Stimulated activated CD8-positive, alpha-beta memory T cell treated with anti-CD3 and anti-CD28 coated beads, Interleukin-12 subunit alpha, Interleukin-12 subunit beta, amount 100 ng/mL, for 4 hours (primary cell): Measurements from ENCODE around the gene MPZ.
A peak's percentile ranks its signal among the peaks of the same experiment; 100 is the strongest.
"Not testable (repeated sequence)": the region's sequence is repeated elsewhere in the genome, so short reads cannot be mapped to it uniquely, and the experiment has no call there.

Source experiments
- DNase-seq: peaks from one replicate; pipeline ENCODE4 v3.0.0-alpha.2; 2020; ENCODE audit warnings: low read depth

The MPZ gene

DNA sequence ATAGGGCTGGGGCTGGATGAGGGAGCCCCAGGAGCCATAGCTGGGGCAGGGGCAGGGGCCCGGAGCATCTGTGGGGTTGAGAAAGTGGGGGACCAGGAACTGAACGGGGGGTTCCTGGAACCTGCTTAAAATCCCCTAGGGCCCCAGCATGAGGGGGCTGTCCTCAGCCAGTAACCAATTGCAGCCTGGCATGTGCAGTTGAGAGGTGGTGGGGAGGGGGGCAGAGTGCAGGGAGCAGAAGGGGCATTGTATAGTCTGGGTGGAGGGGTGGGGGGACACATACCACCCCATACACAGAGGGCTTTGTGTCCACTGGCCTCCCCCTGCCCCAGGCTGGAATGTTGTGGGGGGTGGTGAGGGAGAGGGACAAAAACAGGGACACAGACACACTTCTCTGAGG lies at the start of gene MPZ:
TSS of gene MPZ (minus strand) at position 101 of the 400 bp plus-strand sequence. CDS start at position 38, 63 bp downstream.
- no peak for DNase-seq

DNA sequence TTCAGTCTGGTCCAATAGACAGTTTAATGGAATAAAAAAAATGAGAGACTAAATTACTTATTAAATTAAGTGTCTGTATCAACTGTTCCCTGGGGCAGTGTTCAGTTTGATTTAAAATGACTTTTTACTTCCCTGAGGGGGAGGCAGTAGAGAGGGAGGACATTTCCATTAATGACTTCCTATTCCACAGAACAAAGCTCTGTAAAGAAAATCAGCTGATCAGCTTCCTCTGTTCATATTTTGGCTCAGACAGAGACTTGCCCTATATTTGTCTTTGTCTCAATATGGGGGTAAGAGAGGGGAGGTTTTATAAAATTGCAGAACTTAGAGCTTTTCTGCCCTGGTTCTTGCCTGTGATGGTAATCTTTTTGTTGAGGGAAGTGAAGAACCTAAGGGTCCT lies 49.5 kb upstream of the MPZ start:
- no peak for DNase-seq

DNA sequence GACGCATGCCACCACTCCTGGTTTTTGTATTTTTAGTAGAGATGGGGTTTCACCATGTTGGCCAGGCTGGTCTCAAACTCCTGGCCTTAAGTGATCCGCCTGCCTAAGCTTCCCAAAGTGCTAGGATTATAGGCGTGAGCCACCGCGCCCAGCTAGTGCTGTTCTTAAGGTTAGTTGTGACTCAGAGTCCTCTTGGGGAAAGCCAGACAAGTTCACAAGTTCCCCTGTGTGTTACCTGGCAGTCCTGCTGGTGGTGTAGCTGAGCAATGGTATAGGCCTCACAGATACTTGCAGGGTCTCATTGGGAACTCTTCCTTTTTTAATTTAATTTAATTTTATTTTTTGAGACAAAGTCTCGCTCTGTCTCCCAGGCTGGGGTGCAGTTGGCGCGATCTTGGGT lies 47.3 kb upstream of the MPZ start:
- DNase-seq = no peak

DNA sequence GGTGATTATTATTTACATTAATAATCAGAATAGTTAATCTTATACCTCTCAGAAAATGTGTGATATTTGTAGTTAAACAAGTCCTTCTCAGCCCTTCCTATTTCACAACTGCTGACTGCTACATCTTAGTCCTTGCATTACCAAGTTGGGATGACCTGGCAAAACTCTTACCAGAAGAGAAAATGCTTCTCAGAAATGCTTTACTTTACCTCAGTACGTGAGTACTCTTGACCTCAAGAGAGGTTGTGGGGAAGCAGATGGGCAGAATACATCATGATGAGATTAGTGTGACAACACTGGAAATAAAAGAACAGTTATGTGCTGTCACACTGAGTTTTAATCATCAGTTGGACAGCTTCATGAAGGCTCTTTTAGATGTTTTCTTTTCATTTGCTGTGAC lies 41.7 kb upstream of the MPZ start:
- no peak for DNase-seq

DNA sequence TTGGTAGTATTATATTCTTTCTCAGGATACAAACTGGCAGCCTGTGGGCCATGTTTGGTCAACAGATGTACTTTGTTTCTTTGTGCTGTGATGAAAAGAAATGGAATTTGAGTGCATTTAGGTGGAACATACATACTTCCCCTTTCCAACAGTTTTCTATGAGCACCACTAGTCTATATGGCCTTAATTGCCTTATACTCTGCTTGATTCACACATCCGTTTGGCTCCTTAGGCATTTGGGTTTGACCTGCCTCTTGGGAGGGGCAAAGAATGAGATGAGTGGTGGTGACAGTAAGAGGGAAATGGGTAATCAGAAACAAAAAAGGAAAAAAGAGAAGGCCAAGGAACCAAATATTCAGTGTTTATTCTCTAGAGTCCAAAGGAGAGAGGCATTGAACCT lies 40.9 kb upstream of the MPZ start:
- no peak for DNase-seq

DNA sequence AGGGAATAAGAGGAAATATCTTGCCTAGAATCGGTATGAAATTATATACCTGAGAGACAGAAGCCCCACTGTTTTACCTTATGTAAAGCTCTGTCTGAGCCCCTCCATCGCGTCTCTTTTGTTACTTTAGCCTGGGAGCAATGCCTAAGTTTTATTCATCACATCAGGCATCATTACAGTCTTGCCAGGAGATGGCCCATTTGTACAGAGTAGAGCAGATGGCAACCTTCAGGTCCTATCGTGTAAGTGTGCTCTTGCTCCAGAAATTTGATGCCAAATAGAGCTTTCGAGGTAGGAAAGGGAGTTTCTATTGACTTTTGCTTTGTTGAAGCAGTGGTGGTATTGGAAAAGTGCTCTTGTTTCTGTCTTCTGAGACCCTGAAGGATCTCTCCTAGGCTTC lies 33.1 kb upstream of the MPZ start:
- DNase-seq = no peak

DNA sequence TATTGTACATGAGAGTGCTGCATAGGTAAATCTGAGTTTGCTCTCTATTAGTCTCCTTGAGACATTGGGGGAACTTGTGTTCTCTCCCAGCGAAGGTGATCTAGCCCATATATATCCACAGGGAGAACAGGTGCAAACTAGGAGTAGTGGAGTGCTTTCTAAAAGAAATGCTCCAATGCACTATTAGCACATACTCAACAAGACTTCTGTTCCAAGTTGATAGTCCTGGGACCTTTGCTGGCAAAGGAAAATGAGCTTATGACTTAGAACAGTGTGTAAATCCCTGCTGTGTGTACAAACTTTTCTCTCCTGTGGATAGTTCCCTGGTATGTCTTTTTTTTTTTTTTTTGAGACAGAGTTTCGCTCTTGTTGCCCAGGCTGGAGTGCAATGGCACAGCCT lies 32.4 kb upstream of the MPZ start:
- no peak for DNase-seq

DNA sequence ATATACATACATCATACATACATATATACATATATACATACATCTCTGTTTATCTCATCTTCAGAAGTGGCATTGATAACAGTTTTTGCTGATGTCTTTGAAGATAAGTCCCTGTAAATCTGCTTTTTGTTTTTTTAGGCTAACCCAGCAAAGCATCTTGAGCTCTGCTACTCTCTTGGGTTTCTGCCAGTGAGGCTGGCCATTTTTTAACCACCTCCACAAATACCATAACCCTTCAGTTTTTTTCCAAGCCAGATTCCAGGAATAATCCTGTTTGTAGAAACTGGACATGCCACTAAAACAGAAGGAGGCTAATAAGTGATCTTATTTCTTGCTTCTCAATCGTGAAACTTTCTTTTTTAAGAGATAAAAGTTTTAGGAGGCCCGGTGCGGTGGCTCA lies 26.0 kb upstream of the MPZ start:
- DNase-seq = no peak

DNA sequence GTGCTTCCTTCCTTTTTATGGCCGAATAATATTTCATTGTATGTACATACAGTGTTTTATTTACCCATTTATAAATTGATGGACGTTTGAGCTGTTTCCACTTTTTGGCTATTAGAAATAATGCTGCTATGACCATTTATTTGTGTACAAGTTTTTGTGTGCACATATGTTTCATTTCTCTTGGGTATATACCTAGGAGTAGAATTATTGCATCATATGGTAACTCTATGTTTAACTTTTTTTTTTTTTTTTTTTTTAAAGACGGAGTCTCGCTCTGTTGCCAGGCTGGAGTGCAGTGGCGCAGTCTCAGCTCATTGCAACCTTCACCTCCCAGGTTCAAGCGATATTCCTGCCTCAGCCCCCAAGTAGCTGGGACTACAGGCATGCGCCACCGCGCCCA lies 23.4 kb upstream of the MPZ start:
- DNase-seq = no peak

DNA sequence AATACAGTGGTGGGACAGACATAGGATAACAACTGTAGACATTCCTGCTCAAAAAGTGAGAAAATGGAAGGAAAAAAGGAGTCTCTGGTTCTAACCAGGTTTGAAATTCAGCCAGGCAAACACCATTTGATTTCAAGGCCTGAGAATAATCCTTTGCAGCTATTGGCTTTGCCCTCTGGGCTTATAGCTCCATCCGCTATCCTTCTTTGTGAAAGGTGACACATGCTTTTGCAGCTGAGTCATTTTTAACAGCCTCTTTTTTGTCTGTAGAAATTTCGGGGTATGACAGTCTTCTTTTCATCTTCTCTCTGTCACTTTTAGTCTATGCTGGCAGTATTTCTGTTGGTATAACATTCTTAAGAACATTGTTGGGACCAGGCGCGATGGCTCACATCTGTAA lies 20.6 kb upstream of the MPZ start:
- DNase-seq = no peak

DNA sequence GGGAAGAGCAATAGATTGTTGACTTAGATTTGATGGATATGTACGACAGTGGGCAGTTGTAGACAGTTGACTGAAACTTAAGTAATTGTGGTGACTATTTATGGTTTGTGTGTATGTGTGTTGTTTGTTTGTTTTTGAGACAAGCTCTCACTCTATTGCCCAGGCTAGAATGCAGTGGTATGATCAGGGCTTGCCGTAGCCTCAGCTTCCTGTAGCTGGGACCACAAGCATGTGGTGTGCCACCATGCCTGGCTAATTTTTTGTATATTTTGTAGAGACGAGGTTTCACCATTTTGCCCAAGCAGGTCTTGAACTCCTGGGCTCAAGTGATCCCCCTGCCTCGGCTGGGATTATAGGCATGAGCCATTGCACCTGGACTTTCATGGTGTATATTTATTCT lies 14.3 kb upstream of the MPZ start:
- DNase-seq = no peak

DNA sequence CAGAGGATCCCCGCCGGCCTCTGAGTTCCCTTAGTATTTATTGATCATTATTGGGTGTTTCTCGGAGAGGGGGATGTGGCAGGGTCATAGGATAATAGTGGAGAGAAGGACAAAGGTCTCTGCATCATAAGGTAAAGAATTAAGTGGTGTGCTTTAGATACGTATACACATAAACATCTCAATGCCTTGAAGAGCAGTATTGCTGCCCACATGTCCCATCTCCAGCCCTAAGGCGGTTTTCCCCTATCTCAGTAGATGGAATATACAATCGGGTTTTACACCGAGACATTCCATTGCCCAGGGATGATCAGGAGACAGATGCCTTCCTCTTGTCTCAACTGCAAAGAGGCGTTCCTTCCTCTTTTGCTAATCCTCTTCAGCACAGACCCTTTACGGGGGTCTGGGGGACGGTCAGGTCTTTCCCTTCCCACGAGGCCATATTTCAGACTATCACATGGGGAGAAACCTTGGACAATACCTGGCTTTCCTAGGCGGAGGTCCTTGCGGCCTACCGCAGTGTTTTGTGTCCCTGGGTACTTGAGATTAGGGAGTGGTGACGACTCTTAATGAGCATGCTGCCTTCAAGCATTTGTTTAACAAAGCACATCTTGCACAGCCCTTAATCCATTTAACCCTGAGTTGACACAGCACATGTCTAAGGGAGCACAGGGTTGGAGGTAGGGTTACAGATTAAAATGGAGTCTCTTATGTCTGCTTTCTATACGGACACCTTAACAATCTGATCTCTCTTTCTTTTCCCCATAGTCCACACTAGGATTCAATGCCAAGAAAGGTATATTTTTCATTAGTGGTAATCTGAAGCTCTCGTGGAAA lies 6.3 kb upstream of the MPZ start:
- DNase-seq = not testable (repeated sequence)

DNA sequence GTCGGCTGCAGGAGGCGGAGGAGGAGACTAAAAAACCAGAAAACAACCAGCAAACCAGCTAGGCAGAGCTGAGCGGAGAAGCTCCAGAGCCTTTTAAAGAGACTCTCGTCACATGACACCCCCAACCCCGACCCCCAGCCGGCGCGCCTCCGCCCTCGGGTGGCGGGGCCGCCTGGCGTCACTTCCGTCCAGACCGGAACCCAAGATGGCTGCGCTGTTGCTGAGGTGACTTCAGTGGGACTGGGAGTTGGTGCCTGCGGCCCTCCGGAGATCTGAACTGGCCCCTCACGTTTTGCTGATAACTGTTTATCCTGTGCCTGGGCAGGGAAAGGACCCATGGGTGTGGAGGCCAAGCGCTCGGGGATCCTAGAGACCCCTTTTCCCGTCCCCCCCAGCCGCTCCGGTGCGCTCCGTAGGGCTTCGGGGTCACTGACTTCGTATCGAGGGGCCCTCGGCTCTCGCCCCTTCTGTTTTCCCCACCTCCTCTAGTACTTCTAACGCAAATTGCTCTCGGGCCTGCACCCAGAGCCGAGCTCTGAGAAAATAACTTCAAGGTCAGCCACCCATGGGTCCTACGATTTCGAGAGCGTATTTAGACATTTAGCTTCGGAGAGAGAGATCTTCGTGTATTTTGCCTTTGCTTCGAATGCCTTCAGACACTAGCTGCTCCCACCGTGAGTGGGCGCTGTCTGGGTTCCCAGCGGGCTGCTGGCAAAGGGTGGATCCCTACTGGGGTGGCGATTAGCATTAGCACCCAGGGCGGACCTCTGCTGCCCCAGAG lies 4.6 kb upstream of the MPZ start, which contains the start of gene SDHC:
TSS of gene SDHC (plus strand) at position 181 of the 781 bp plus-strand sequence. CDS start at position 206, 25 bp downstream.
- peak; percentile 80 for DNase-seq

DNA sequence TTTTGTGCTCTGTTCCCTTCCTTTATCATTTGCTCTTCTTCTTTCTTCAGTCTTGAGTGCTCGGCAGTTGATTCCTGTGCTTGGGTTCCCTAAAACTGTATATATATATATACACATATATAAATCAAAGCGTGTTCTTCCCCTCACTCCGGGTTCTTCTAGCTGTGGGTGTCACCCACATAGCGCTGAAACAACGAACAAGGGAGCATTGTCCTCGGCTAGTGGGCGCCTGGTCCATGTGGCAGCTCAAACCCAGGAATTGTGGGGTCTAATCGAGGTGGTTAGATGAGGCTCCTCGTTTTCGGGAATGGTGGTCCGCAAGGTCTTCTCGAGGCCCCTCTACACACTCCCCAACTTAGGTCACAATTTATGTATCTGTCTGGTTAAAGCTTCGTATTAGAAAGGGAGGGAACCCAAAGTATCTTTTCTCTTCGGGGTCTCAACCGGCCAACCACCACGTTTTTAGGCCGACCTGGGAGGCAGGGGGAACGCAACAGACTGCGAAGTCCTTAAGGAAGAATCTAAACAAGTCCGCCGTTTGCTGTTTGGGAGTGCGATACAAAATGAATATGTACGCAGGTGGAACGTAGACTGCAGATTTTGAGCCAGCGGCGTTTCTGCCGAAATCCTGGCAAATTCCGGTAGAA lies 3.9 kb upstream of the MPZ start:
- no peak for DNase-seq

DNA sequence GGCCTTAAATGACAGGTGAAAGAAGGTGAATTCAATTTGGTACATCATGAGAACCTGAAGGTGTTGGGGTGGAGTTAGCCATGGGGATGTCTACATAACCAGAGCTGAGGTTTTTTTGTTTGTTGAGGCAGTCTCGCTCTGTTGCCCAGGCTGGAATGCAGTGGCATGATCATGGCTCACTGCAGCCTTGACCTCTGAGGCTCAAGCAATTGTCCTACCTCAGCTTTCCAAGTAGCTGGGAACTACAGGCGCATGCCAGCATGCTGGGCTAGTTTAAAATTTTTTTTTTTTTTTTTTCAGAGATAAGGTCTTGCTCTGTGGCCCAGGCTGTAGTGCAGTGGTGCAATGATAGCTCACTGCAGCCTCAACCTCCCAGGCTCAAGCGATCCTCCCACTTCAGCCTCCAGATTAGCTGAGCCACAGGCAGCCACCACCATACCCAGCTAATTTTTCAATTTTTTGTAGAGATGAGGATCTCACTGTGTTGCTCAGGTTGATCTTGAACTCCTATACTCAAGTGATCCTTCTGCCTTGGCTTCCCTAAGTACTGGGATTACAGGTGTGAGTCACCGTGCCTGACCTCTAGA lies 1.9 kb upstream of the MPZ start:
- DNase-seq = no peak

DNA sequence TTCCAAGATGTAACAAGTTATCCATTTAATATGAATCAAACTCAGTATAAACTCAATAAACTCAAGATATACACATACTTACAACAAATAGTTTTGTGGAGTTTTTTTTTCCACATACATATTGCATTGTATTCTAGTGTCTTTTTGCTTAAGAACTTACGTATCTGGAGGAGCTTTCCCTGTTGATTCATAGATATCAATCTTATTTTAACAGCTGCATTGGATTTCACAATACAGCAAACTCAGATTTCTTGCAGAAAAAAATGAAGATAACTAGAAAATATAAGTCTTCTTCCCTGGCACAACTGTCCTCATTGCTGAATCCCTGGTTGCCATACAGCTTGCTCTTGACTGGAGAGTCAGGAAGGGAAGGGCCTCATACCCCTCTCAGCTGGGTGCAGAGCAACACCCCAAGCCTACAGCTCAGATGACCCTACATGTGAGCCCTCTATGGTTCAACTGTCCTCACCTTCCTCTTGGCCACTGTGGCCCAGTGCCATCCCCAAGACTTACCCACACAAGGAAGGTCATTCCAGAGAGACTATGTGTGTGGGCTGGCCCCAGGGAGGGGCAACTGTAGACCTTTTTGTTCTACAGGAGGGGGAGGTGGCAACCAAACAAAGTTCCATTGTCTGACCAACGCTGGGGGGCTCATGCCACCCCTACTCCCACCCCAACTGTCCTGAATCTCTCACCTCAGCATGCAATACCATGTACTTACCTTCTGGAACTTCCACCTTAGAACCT lies 1.7 kb downstream of the MPZ start:
- DNase-seq = no peak

DNA sequence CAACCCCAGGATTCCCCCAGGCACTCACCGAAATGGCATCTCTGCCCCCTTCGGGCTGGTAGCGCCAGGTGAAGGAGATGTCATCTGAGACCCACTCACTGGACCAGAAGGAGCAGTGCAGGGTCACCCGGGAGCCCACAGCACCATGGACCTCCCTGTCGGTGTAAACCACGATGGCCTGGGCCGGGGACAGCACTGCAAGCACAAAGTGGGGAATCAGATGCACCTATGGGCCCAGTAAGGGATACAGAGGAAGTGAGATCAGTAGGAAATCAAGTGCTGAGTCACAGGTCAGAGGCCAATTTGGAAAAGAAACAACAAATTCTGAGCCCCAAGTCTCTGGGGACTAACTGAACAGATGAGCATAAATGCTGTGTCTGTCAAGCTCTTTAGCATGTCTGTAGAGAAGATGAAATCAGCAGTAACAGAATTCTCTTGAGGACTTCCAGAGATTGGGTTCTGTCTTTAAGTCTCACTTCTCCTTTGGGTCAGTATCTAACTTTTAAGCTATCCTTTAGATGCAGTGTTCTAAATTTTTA lies 2.5 kb downstream of the MPZ start:
- DNase-seq = no peak

DNA sequence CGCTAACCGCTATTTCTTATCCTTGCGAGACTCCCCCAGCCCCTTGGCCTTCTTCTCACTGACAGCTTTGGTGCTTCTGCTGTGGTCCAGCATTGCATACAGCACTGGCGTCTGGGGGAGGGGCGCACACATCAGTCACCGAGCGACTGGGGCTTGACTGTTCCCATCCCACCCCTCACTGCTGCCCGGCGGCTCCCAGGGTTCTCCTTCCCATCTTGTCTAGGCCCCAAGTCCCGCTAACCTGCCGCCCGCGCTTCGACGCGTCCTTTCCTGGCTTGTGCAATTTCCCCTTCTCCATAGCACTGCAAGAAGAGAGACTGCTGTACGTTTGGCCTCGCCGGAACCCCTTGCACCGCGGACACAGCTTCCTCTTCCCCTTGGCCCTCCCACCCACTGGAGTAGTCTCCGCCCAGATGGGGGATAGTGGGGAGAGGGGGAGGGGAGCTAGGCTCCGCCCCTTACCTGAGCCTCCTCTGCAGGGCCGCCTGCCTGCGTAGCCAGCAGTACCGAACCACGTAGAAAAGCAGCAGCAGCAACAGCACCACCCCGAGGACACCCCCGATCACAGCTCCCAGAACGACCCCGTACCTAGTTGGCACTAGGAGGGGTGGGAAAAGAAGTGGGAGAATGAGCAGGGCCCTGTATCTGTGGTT lies 3.8 kb downstream of the MPZ start:
- peak; percentile 71 for DNase-seq

DNA sequence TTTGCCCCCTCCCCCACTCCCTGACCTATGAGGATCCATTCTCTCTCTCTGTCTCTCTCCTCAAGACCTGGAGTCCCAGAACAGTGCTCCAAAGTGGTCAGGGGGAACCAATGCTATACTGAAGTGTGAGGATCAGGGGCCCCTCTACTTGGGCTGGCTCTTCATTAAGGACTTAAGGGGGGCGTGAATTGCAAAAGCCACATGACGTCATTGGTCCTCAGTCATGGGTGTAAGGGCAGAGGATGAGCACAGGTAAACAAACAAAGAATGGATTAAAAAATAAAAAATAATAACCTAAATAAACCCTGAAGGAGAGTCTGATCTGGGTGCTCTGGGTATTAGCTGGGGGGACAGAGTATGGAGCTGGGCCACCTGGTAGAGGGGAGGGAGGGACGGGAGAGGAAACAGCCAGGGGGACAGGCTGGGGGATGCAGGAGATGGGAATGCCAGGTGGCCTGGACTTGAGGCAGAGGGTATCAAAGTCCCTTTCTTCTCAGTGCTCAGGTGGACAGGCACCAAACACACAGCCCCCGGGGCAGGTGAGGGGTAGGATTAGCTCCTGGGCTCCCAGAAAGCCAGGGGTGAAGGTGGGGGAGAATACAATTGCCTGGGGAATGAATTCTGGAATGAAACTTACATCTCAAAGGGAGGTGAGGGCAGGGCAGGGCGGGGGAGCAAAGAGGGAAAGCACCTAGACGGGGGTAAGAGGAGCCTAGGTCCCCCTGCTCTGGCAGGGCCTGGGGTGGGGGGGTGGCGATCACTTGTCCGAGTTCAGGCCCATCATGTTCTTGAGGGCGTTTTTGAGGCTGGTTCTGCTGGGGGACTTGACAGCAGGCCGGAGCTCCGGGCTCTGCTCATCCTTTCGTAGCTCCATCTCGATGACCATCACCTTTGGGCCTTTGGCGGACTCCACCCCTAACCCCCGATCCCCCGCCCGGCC lies 4.6 kb downstream of the MPZ start:
- DNase-seq = no peak

DNA sequence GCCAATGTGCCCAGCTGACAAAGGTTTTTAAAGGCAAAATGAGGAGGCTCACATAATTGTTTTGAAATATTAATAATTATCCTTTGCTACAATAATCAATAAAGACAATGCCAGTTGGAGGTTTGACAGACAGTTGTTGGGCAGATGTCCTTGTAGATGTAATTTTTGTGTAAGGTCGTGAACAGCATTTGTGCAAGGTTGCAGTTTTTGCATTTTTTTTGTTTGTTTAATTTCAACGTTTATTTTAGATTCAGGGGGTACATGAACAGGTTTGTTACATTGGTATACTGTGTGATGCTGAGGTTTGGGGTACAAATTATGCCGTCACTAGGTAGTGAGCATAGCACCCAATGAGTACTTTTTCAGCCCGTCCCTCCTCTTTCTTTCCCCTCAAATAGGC lies 9.3 kb downstream of the MPZ start:
- DNase-seq = no peak
